ENCODE results near the gene GCLM. TPM values are rescaled to one million over a fixed set of nuclear protein-coding genes. Genes with fewer than 3 reads are reported as not detected.

The GCLM gene
- total and polyA plus RNA-seq, 12 donors: 3.9 to 81.3 (median 30.0) TPM

DNA sequence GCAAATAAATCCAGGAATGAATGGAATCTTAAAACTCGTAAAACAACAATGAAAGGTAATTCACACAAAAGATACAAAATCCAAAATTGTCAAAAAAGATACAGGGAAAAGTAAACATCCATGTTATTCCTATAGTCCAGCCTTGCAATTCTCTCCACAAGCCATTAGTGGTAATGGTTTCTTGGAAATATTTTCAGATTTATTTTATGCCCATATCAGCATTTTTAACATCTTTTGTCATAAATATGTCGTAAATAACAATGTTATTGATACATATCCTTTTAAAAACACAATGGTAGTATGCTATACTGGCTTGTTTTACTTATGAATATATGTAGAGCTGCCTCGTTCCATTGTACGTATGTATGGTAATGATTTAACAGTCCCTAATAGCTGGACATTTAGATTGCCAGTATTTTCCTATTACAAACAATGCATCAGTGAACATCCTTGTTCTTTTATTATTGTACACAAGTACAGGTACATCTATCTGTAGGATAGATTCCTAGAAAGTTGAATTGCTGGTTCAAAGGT lies 60.8 kb downstream of the GCLM start:
- H3K4me3 ChIP-seq: peak overlapping the region in 3 of 4 donors; percentile 60 to 72 (median 66)
- TF ChIP-seq, protein P1, sequence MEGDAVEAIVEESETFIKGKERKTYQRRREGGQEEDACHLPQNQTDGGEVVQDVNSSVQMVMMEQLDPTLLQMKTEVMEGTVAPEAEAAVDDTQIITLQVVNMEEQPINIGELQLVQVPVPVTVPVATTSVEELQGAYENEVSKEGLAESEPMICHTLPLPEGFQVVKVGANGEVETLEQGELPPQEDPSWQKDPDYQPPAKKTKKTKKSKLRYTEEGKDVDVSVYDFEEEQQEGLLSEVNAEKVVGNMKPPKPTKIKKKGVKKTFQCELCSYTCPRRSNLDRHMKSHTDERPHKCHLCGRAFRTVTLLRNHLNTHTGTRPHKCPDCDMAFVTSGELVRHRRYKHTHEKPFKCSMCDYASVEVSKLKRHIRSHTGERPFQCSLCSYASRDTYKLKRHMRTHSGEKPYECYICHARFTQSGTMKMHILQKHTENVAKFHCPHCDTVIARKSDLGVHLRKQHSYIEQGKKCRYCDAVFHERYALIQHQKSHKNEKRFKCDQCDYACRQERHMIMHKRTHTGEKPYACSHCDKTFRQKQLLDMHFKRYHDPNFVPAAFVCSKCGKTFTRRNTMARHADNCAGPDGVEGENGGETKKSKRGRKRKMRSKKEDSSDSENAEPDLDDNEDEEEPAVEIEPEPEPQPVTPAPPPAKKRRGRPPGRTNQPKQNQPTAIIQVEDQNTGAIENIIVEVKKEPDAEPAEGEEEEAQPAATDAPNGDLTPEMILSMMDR (IDR thresholded peaks at IDR 0.05): no peak
- TF ChIP-seq POLR2A (IDR thresholded peaks at IDR 0.05): no peak
- H3K36me3 ChIP-seq (replicated peaks in 1 of 2): no peaks in the 10 kb centered on the region
- H3K9me3 ChIP-seq (replicated peaks in 1 of 3): no peaks in the 10 kb centered on the region
- no peak for DNase-seq
- H3K4me1 ChIP-seq (replicated peaks in 1 of 2): peaks cover 11 to 24% of the 10 kb centered on the region in 2 donors
- WGBS, 4 donors: 46 to 61% (median 55%) methylated on average over 4 of the region's 4 CpGs
- intact Hi-C loops (cut with DNase I): loop anchor here (10.0 kb wide), 4 partner anchors 214 to 544 kb away; partner anchors contain the start of gene FNBP1L (in 1 of the 2)
- no peaks in the 10 kb centered on the region for H3K27me3 ChIP-seq
- H3K27ac ChIP-seq: peak overlapping the region in 4 of 5 donors; percentile 87 to 95 (median 94)

DNA sequence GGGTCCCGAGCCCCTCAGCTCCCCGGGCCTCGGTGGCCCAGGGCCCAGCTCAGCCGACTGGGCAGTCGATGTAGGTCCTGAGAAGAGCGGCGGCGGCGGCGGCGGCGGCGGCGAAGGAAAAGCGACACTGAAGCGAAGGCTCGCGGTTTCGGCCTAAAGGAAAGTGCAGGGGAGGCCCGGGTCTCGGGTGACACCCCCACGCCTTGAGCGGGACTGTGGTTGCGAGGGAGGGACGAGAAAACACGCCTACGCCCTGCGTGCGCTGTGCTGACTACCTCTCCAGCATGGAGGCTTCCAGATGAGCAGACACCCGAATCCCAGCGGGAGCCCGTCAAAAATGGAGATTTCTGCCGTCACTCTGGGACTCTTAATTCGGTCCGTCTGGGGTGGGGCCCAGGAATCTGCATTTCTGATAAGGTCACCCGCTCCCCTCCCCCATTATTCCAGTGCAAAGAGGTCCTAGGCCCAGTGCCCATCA lies 61.4 kb downstream of the GCLM start:
- Histone ChIP-seq H3K4me3 (peak overlapping the region in 3 of 4 donors; percentile 60 to 72 (median 66)), H3K27me3 (no peaks in the 10 kb centered on the region), H3K9me3 (replicated peaks in 1 of 3) (no peaks in the 10 kb centered on the region), H3K4me1 (replicated peaks in 1 of 2) (peaks cover 11 to 24% of the 10 kb centered on the region in 2 donors), H3K36me3 (replicated peaks in 1 of 2) (no peaks in the 10 kb centered on the region), H3K27ac (peak overlapping the region; percentile 87 to 95 (median 95))
- peak; percentile 74 to 87 (median 76) for DNase-seq
- 0 to 3% (median 0%) methylated on average over 17 to 36 of the region's 36 CpGs for WGBS, 4 donors
- intact Hi-C loops (cut with DNase I): loop anchor here (10.0 kb wide), 4 partner anchors 213 to 543 kb away; partner anchors contain the start of gene FNBP1L (in 1 of the 2)
- peak; percentile 20 to 67 for TF ChIP-seq POLR2A (IDR thresholded peaks at IDR 0.05)
- TF ChIP-seq, protein P1 (IDR thresholded peaks at IDR 0.05): peak in 2 of 6 experiments; percentile 3

DNA sequence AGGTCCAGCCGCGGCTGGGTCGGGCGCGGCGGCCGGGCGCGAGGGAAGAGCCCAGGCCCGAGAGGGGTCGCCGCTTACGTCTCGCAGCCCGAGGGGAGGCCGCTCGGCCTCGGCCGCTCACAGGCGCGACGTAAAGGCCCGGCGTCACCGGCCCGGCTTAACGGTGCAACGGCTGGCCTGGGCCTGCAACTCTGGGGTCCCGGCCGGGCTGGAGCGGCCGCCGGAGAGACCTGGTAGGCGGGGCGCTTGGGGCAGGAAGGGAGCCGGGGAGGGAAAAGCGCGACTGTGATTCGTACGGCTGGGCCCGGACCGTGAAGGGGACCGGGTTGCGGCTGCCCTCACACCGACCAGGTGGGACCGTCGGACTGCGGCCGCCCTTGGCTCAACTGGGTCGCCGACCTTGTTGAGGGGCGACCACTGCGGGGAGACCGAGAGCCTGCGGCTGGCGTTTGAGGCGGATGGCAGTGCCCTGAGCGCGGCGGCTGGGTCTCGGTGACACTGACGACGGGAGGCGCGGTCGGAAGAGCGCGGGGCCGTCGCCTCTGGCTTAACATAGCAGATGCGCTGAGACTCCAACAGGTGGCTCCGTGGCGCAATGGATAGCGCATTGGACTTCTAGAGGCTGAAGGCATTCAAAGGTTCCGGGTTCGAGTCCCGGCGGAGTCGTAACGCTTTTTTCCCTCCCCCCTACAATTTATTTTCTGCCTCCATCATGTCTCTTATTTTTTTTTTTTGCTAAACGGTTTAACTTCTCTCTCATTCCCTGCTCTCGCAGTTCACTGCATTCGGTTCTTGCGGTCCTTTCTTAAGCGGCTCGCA lies 62.0 kb downstream of the GCLM start:
- Histone ChIP-seq H3K36me3 (replicated peaks in 1 of 2) (no peaks in the 10 kb centered on the region), H3K9me3 (replicated peaks in 1 of 3) (no peaks in the 10 kb centered on the region), H3K4me1 (replicated peaks in 1 of 2) (peaks cover 11 to 24% of the 10 kb centered on the region in 2 donors), H3K27ac (peak overlapping the region; percentile 87 to 95 (median 95)), H3K4me3 (peak overlapping the region; percentile 66 to 83 (median 75)), H3K27me3 (no peaks in the 10 kb centered on the region)
- 0 to 1% (median 1%) methylated on average over 14 to 84 of the region's 86 CpGs for WGBS, 4 donors
- intact Hi-C loops (cut with DNase I): loop anchor here (10.0 kb wide), 4 partner anchors 212 to 542 kb away; partner anchors contain the start of gene FNBP1L (in 1 of the 2)
- DNase-seq: peak; percentile 84 to 97 (median 91)
- TF ChIP-seq, protein P1 (IDR thresholded peaks at IDR 0.05): peak in 1 of 6 experiments; percentile 4
- peak in 1 of 2 donors; percentile 43 for TF ChIP-seq POLR2A (IDR thresholded peaks at IDR 0.05)

All from adrenal gland (tissue), 12 donors.